GM18519 (cell line): ENCODE measurements around the gene DCST2.

ENCODE experiments used
- ATAC-seq: cut with Tn5 transposase; IDR thresholded peaks from one replicate; pipeline ENCODE4 v1.9.1; 2021; ENCODE audit warnings: mild to moderate bottlenecking, moderate library complexity; ENCODE audit not compliant: unreplicated experiment, low FRiP score

Gene DCST2

GRCh38 chr1:155012026-155012546, 21.5 kb downstream of the DCST2 start:
- no peak for ATAC-seq

- ATAC-seq: no peak
Observed at GRCh38 chr1:155011437-155012025, 22.1 kb downstream of the DCST2 start.

- no peak for ATAC-seq
Observed at GRCh38 chr1:155011004-155011416, 22.6 kb downstream of the DCST2 start.

- ATAC-seq: no peak
Observed at GRCh38 chr1:155010211-155010918, 23.2 kb downstream of the DCST2 start.

- ATAC-seq: no peak
Observed at GRCh38 chr1:155009742-155010141, 23.8 kb downstream of the DCST2 start.

- ATAC-seq: no peak
Observed at GRCh38 chr1:155009221-155009711, 24.3 kb downstream of the DCST2 start.

GRCh38 chr1:155008015-155008941, 25.3 kb downstream of the DCST2 start:
- ATAC-seq: no peak

- ATAC-seq: no peak
Observed at GRCh38 chr1:155007251-155007828, 26.2 kb downstream of the DCST2 start.

GRCh38 chr1:155006601-155007101, 26.9 kb downstream of the DCST2 start:
- no peak for ATAC-seq

- no peak for ATAC-seq
Observed at GRCh38 chr1:155005076-155006011, 28.2 kb downstream of the DCST2 start.

GRCh38 chr1:155004352-155005075, 29.1 kb downstream of the DCST2 start:
- no peak for ATAC-seq

- ATAC-seq: no peak
Observed at GRCh38 chr1:155003766-155004351, 29.7 kb downstream of the DCST2 start.

- no peak for ATAC-seq
Observed at GRCh38 chr1:155003227-155003765, 30.3 kb downstream of the DCST2 start.

- no peak for ATAC-seq
Observed at GRCh38 chr1:155002464-155003226, 30.9 kb downstream of the DCST2 start, which contains the start of gene ZBTB7B. ZBTB7B (plus strand) TSS chr1:155002802; CDS start chr1:155014661, 11,859 bp downstream.

GRCh38 chr1:155001675-155002463, 31.7 kb downstream of the DCST2 start:
- ATAC-seq: no peak

- no peak for ATAC-seq
Observed at GRCh38 chr1:155001425-155001674, 32.2 kb downstream of the DCST2 start.
